Measurements from ENCODE around the gene RAP1GAP2. TPM values are rescaled to one million over a fixed set of nuclear protein-coding genes. Genes with fewer than 3 reads are reported as not detected.
A peak's percentile ranks its signal among the peaks of the same experiment; 100 is the strongest.

Gene RAP1GAP2
- polyA plus RNA-seq, 3 donors: 1.5 to 48.4 (median 6.1) TPM

GRCh38 chr17:2860883-2861282, 64.6 kb downstream of the RAP1GAP2 start:
- peaks cover 100% of the 10 kb centered on the region for H4K20me1 ChIP-seq (ENCODE audit: insufficient read depth, low read length)
- H3K27me3 ChIP-seq (ENCODE audit: control insufficient read depth in 2 of 2, insufficient read depth in 2 of 2, low read length in 2 of 2): no peaks in the 10 kb centered on the region
- WGBS (ENCODE audit: insufficient coverage): 95% methylated on average over 9 of the region's 11 CpGs
- no peak for TF ChIP-seq CTCF (IDR thresholded peaks at IDR 0.05)
- Mint-ChIP-seq H3K9me3 (no peaks in the 10 kb centered on the region), H3K27ac (peak overlapping the region in 1 of 7 donors; percentile 77), H3K27me3 (ENCODE audit: low read depth in 3 of 3) (peaks cover 0 to 1% (median 0%) of the 10 kb centered on the region in 3 donors), H3K4me1 (peaks cover 2% of the 10 kb centered on the region), H3K4me3 (no peak overlapping the region), H3K36me3 (peaks cover 35 to 72% of the 10 kb centered on the region in 2 donors)
- DNase-seq: no peak
- no peaks in the 10 kb centered on the region for H3K9me3 ChIP-seq (replicated peaks in 1 of 2; ENCODE audit: control insufficient read depth in 1 of 2, insufficient read depth in 1 of 2, low read length in 2 of 2)
- intact Hi-C loops (cut with micrococcal nuclease): no loop called here
- H3K27ac ChIP-seq (ENCODE audit: low read depth in 1 of 2, low read length in 2 of 2): no peak overlapping the region
- no peak overlapping the region for H2AFZ ChIP-seq (ENCODE audit: insufficient read depth, low read depth, low read length, poor library complexity, severe bottlenecking)
- peaks cover 92% of the 10 kb centered on the region for H3K79me2 ChIP-seq (ENCODE audit: insufficient read depth, low read length)
- no peaks in the 10 kb centered on the region for H3K4me1 ChIP-seq (ENCODE audit: control insufficient read depth in 1 of 2, insufficient read depth in 2 of 2, low read length in 2 of 2)
- peaks cover 21 to 51% of the 10 kb centered on the region in 2 donors for H3K36me3 ChIP-seq (replicated peaks in 1 of 2; ENCODE audit: control insufficient read depth in 1 of 2, insufficient read depth in 2 of 2, low read length in 2 of 2)
- H3K9ac ChIP-seq (ENCODE audit: insufficient read depth, low read length, poor library complexity, severe bottlenecking): no peak overlapping the region
- no peak overlapping the region for H3K4me2 ChIP-seq (replicated peaks; ENCODE audit: extremely low read depth, low read length, poor library complexity, severe bottlenecking)
- H3K4me3 ChIP-seq (replicated peaks in 1 of 3; ENCODE audit: low read depth in 2 of 3, low read length in 3 of 3): no peak overlapping the region

DNA sequence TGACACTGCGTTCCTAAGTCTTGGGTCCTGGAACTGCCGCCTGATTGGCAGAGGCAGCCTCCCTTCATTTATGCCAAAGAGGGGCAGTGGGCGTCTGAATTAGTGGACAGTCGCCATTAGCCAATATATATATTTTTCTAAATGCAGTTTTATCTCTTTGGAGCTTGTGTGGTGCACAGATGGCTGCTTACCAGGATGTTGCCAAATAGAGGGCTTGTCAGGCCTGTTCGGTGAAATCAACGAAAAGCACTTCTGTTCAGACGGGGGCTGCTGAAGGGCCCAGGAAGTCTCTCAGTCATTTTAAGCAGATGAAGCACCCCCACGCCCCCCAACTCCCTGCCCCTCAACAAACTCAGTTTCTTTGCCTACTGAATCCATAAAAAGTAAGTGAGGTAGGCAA, 66.0 kb downstream of the RAP1GAP2 start:
- Histone ChIP-seq H3K9ac (ENCODE audit: insufficient read depth, low read length, poor library complexity, severe bottlenecking) (no peak overlapping the region), H4K20me1 (ENCODE audit: insufficient read depth, low read length) (peaks cover 100% of the 10 kb centered on the region), H3K27me3 (ENCODE audit: control insufficient read depth in 2 of 2, insufficient read depth in 2 of 2, low read length in 2 of 2) (no peaks in the 10 kb centered on the region), H3K4me2 (replicated peaks; ENCODE audit: extremely low read depth, low read length, poor library complexity, severe bottlenecking) (no peak overlapping the region), H3K9me3 (replicated peaks in 1 of 2; ENCODE audit: control insufficient read depth in 1 of 2, insufficient read depth in 1 of 2, low read length in 2 of 2) (no peaks in the 10 kb centered on the region), H3K4me3 (replicated peaks in 1 of 3; ENCODE audit: low read depth in 2 of 3, low read length in 3 of 3) (no peak overlapping the region), H3K27ac (ENCODE audit: low read depth in 1 of 2, low read length in 2 of 2) (no peak overlapping the region), H3K36me3 (replicated peaks in 1 of 2; ENCODE audit: control insufficient read depth in 1 of 2, insufficient read depth in 2 of 2, low read length in 2 of 2) (peaks cover 18 to 53% of the 10 kb centered on the region in 2 donors), H3K4me1 (ENCODE audit: control insufficient read depth in 1 of 2, insufficient read depth in 2 of 2, low read length in 2 of 2) (no peaks in the 10 kb centered on the region), H3K79me2 (ENCODE audit: insufficient read depth, low read length) (peaks cover 86% of the 10 kb centered on the region), H2AFZ (ENCODE audit: insufficient read depth, low read depth, low read length, poor library complexity, severe bottlenecking) (no peak overlapping the region)
- no peak for DNase-seq
- 14% methylated on average over 3 of the region's 8 CpGs for WGBS (ENCODE audit: insufficient coverage)
- Mint-ChIP-seq H3K4me1 (peaks cover 2% of the 10 kb centered on the region), H3K9me3 (no peaks in the 10 kb centered on the region), H3K36me3 (peaks cover 28 to 70% of the 10 kb centered on the region in 2 donors), H3K27ac (peak overlapping the region in 1 of 7 donors; percentile 53), H3K27me3 (ENCODE audit: low read depth in 3 of 3) (peaks cover 0 to 1% (median 0%) of the 10 kb centered on the region in 3 donors), H3K4me3 (no peak overlapping the region)
- intact Hi-C loops (cut with micrococcal nuclease): no loop called here
- TF ChIP-seq CTCF (IDR thresholded peaks at IDR 0.05): no peak

All from CD14-positive monocyte (primary cell).